Glomerular endothelial cell (primary cell): ENCODE data around the gene CXCL12. TPM values are rescaled to one million over a fixed set of nuclear protein-coding genes. Genes with fewer than 3 reads are reported as not detected.

ENCODE experiments used
- DNase-seq: peaks from one replicate; pipeline ENCODE4 v3.0.0-alpha.2; 2011; ENCODE audit warnings: low read depth, low spot score; ENCODE audit errors: extremely low read depth
- total RNA-seq: library from RNA; depleted of rRNA; stranded (reverse); fragments of >200 nt; gene quantifications from 2 replicates; pipeline ENCODE4 v1.2.3, GENCODE V29; 2015

CXCL12 gene
- total RNA-seq, 1 donor from 2014 or later: 9.5 TPM

DNA sequence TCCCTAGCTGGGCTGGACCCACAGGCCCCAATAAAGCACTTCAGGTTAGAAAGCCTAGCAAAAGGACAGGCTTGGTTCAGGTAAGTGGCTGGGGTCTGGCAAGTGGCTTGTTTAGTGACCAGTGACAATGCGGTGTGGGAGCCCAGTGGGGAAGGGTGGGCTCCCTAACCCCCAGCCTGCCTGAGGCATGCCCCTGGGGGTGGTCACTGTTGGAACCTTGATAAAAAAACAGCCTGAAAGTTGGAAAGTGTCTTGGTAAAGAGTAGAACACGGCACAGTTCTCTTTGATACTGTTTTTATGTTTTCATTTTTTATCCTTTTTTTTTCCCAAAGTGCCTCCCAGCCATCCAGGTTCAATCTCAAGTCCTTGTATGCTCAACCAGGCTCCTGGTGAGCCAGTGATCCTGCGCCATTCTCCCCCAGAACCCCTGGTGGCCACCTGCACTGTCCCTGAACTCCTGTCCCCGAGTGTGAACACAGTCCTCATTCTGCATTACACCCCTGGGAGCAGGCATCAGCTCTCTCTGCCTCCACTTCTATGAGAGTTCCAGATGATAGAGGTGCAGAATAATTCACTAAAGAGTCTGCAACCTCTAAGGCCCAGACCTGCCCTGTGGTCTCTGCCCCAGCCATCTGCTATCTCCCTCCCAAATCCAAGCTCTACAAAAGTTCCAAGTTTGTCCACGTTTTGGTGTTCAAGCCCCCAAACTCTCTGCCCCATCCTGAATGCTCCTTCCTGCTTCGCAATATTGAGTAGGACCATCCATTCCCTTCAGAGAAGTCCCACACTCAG, 15.0 kb upstream of the CXCL12 start:
- DNase-seq: no peak

DNA sequence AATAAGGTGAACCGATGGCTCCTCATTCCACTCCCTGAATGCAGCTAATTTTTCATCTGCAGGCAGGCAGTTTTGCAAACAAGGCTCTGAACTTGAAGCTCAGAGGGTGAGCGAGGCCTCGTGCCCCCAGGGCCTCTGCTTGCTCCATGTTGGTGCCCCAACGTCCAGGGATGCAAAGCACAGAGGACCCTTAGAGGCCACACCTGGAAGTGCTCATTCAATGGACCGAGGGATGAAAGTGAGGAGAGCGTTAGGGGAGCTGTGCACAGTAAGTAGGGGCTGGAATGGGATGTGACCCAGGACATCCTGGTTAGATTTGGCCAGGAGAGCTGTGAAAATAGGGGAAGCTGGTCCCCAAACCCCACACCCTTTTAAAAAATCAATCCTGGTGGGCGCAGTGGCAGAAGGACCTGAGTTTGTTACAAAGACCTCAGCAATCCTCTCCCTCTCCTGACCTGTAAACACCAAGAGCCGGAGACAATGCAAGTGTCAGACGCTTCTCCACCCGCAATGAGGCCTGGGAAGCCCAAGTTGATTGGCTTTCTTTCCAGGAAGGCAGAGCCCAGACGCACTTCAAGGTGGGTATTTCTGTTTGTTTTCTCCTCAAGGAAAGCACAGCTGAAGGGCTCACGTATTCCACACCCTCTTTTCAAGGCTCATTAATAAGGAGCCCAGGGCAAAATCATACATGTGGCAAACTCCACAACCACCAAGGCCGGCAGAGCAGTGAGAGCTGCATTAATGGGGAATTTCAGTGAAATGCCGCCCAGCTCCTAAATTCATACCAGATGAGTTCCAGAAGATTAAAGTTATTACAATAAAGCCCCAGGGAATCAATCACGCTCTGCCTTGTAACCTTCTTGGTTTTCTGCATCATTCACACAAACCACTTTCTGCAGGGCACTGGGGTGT, 14.1 kb upstream of the CXCL12 start:
- DNase-seq: no peak

DNA sequence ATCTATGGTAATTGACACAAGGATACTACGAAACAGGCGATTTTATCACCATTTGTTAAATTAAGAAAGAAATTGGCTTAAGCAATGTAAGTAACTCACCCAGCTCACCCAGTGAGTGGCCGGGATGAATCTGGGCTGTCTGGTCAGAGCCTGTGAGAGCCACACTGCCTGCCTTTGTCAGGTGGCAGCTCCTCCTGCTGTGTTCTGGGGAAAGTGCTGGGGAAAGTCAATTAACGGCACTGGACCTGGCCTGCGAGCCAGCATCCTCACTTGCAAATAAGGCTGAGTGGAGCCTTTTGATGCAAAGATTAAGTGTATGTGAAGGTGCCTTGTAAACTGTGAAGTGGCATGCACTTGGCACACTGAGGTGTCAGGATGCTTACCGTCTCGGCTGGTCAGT, 13.4 kb upstream of the CXCL12 start:
- DNase-seq: no peak

DNA sequence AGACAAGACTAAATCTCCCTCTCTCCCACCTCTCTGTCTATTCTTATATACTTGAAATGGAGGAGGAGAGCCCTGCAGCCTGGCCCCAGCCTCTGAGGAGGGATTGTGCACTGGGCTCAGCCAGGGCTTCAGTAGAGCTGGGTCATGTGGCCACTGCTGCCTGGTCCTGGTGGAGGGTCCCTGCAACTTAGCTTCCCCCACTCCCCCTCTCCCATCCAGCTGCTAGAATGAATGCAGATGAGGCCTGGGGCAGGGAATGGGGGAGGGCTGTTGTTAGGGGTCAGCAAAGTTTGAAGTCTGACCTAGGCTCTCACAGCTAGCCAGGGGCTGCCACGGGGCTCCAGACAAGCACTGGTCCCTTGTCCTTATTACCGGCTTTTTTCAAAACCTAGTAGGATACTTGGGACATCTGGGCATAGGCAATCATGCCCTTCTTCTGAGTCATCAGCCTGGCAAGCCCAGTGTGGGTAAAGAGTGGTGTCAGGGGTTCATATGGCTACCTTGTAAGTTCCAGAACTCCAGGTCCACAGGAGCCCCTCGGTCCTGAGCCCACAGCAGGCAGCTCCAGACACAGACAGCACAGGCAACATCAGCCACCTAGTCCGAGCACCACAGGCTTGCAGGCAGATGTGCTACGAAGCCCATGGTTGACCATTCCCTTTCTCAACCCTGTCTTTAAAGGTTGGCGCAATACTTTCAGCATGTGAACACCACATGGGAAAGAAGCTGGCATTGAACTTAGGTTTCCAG, 12.8 kb upstream of the CXCL12 start:
- no peak for DNase-seq

DNA sequence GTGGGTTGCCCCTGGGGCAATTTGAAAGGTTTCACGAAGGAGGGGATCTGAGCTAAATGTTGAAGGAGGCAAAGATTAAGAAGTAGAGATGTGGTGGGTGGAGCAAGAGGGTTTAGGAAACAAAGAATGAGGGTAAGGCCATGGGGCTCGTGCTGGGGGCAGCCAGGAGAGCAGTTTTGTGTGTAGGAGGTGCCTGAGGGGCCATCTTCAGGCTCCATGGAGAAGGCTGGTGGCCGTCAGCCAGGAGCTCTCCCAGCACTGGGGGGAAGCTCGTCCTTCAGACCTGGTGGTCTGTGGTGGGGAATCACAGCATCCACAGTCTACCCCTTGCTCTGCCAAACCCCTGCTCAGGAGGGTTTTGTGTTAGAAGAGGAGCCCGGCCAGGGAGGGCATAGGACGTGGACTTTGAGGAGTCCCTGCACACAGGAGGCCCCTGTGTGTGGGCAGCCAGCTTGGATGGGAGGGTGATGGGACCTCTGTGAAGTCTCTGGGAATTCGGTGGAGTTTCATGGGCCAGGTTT, 11.8 kb upstream of the CXCL12 start:
- DNase-seq: no peak

DNA sequence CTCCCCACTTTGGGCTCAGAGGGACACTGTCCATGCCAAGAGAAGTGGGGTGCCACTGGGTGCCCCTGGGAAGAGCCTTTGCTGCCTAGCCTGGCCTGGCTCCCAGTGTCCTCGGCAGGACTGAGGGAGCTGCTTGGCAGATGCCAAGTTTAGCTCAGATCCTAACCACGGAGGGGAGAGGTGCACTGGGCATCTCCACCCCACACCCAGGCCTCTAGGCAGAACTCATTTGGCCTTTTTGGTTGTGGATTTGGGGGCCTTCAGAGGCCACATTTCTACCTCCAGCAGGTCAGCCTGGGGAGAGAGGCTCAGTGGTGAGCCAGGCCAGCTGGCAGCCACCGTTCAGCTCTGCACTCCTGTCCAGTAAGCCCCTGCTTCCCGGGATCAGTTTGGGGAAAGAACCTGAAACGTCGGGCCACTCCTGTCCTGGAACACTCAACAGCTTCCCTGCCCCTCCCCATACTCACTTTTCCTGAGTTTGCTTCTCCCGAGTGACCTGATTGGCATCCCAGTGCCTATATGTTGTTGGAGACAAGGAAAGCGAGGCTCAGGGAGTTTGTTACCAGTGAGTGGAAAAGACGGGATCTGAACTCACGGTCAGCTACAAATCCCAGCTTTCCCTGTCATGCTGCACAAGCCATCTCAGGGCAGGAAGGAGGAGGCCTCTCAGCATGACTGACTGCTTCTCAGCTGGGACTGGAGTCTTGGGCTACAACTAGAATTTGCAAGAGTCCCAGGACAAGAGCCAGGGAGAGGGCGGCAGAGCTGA, 11.2 kb upstream of the CXCL12 start:
- no peak for DNase-seq

DNA sequence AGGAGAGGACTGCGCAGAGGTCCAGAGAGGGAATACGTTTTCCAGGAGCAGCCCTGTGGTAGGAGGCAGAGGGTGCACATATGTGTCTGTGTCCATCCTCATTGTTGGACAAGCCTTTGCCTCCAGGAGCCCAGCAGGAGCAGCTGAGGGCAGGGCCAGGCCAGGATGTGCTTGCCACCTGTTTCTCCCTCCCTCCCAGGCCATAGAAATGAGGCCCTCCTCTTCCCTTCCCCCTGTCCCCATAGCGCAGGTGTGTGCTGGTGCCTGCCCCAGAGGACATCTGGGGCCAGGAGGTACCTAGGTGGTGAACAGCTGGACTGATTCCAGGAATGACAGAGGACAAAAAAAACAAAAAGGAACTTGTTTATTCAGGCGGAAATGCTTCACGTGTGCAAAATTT, 10.5 kb upstream of the CXCL12 start:
- no peak for DNase-seq

DNA sequence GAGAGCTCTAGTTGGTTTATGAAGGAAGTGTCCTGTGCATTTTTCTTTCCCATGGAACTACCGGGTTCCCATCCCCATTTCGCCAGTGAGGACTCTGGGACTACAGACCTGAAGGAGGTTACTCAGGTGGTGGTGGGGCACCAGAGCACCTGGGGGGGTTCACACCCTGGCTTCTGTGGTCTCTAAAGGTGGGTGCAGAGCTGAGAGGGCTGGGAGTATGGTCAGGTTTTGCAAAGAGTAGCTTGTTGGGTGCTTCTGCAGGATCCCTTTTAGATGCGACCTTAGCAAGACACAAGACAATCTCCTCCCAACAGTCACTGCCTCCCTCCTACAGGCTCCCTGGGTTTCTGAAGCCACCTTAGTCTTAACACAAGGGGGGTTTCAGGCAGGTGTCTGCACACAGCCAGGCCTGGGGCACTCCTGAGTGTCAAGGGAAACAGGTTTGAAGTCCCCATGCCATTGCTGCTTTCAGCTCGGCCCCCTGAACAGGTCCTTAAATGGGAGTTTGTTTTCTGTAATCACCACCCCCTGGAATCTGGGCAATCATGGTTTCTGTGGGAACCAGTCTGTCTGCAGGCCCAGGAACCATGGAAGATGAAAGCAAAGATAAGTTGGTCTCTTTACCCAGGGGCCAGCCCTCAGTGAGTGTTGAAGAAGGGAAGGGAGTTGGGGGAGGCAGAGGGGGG, 9.9 kb upstream of the CXCL12 start:
- no peak for DNase-seq

DNA sequence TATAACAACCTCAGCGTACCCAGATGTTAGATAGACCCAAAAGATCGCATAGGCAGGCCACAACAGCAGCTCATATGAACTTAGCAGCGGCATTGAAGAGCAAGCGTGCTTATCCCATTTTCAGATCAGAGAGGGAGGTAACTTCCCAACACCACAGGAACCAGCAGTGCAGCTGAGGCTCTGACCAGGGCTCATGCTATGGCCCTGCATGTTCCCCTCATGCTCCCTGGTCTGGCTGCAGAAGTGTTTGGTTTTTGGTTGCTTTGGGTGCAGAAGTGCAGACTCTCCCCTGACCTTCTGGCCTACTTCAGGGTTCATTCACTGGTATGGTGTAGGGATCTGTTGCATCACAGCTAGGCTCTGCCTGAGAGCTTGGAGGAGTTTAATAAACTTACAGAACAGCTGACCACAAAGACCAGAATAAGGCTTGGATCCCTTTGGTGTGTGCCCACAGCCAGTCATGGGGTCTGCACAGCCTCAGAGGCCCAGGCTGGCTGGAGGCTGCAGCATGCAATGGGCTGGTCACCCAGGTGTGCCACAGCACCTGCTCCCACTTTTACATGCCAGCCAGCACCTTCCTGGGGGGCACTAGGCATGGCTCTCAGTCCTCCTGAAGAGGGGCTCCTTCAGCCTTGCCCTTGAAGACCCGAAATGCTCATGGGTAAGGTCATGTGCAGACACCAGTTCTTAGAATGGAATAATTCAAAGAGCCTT, 9.1 kb upstream of the CXCL12 start:
- no peak for DNase-seq

DNA sequence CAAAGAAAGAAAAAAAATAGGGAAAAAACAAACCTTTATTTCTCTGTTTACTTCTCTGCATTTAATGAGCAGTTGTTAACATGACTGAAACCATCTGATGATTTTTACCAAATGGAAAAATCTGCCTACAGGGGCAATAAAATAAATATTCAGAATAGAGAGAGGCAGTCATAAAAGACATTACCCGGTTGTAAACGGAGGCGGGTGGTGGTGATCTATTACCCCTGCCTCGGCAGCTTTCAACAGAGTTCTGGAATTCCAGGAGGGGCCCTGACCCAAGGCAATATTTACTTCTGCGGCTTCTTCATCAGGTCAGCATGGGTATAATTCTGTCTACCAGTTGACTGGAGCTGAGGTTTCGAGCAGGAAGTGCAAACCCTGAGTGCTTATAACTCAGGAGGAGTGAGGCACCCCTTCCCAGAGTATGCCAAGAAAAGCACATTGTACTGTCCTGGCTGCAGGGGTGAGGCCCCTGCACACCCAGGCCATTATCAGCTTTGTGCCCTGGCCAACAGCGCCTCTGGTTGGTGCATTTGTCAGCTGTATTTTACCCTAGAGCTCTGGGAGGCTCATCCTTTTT, 8.2 kb upstream of the CXCL12 start:
- DNase-seq: no peak

DNA sequence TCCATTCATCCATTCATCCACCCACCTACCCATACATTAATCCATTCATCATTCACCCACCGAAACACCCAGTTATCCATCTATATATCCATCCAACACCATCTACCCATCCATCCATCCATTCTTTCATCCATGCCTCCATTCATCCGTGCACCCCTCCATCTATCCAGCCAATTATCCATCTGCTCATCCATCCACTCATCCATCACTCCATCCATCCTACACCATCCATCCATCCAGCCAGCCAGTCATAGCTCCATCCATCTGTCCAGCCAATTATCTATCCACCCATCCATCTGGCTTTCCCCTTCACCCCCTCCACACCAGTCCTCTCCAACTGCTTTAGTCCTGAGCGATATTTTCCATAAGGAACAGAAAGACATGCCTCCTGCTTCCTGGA, 7.5 kb upstream of the CXCL12 start:
- DNase-seq: no peak

DNA sequence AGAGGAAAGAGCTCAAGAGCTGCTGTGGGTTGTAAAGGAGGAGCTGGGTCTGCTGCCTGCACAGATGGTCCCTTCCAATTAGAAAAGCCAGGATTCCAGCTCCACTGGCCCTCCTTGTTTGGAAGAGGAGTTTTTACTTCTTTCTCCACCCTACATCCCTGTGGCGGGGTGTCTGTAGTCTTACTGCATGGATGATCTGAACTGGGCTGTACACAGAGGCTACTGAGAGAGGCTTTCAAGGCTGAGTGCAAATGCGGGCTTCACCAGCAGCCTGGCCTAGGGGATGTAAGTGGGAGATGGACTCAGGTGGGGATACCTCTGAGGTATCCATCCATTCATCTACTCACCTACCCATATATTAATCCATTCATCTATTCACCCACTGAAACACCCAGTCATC, 7.1 kb upstream of the CXCL12 start:
- DNase-seq: no peak

DNA sequence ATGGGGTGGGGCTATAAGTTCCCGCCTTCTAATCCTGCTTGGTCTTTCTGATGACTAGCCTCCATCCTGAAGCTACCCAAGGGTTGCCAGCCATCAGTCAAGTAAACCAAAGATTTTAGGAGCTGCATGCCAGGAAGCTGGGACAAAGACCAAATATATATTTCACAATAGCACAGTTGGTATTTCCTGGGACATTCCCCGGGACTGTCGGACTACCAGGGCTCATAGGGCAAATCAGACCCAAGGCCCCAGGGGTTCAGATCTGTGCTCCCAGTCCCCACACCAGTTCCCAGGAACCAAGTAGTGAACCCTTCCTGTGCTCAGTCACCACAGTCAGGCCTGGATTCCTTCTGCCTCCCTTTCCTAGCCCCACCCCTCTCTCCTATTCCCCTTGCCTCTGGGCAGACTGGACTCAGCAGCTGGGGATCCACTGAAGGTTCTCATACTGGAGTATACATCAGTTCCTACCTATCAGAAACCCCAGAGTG, 5.7 kb upstream of the CXCL12 start:
- no peak for DNase-seq

DNA sequence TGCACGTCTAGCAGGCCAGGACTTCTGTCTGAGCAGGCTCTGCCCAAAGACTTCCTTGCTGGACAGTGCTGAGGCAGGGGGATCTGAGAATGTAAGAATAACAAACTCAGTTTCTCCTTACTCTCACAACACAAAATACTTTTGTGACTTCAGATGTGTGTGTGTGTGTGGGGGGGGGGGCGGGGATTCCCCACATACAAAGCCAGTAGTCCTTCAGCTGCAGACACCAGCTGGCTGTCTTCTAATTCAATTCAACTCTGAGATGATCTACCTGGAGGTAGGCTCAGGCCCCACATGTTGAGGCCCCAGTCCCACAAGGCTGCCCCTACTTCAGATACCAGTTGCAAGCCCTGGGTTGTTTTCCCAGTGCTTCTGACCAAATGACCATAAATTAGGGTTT, 4.7 kb upstream of the CXCL12 start:
- no peak for DNase-seq

DNA sequence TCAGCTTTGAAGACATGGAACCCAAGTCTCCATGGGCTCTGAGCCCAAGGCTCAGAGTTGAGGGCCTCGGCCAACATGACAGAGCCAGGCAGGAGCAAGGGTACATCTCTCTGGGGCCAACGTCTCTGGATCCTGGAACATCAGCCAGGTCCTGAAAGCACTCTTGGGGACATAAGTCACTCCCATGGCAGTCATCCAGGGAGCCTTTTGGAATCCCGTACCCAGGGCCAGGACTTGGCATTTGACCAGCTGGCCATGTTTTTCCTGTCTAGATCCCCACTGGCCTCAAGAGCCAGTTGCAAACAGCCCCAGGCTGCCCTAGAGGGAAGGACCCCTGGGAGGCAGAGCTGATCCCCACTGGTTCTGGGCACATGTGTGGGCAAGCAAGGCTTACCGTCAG, 4.3 kb upstream of the CXCL12 start:
- DNase-seq: no peak

DNA sequence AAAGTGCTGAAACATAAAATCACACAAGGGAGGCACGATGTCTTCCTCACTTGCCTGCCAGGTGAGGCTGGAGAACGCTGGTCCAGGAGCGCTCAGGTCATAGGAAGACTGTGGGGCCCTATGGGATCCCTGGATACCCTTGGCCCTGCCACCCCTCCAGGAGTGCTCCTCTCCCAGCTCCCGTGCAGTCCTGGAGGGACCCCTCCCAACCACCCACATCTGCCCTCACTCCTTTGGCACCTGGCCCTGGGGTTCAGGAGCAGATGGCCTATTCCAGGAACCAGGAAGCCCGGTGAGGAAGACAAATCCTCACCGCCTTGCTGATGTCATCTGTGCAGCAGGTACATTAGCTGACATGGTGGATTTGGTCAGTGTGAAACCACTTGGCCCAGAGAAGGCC, 3.7 kb upstream of the CXCL12 start:
- DNase-seq: no peak

DNA sequence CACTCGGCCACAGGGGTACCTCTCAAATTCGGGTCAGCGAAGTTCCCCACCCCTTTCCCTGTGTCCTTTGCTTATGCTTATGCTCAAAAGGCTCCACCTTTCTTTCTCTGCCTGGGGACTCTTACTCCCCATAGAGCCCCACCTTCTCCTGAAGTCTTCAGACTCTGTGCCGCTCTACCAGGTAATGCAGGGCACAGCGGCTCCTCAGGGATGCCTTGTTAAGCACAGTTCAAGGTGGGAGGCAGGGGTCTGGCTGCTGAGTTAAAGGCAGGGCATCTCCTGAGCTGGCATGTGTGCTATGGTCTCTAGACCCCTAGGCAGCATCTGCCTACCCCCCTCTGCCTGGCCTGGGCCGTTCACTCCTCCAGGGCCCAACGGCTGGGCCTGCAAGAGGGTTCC, 3.0 kb upstream of the CXCL12 start:
- DNase-seq: no peak

DNA sequence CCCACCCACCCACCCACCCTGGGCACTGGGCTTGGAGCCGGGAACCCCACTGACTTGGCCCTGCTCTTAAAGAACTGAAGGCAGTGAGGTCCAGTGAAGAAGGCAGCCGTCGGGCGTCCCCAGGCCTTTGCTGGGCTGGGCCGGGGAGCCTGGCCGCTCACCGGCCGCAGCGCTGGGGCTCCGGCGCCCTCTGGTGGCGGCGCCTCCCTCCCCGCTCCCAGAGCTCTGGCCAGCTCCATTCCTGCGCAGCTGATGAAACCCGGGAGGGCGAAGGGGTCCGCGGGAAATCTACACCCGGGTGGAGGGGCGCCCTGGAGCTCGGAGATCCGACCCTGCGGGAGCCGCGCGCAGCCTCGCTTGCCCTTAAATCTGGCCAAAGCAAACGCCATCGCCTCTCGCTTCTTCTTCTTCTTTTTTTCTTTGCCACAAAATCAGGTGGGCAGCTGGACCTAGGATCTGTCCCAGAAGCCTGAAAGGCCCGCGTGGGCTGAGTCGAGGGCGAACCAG, 1.7 kb upstream of the CXCL12 start:
- DNase-seq: no peak
